Islet of Langerhans (tissue), 1 donor: ENCODE results near the gene HOXA11.

Experiments used
- FAIRE-seq: peaks from one replicate; lab custom pipeline; 2011; peaks lifted over from hg19 to GRCh38; lab: Jason Lieb, UNC

HOXA11 gene

GRCh38 chr7:27157702-27158431, 27.2 kb downstream of the HOXA11 start:
- FAIRE-seq = no peak

- no peak for FAIRE-seq
Measured at GRCh38 chr7:27156916-27157701, 27.9 kb downstream of the HOXA11 start.

- FAIRE-seq = no peak
Measured at GRCh38 chr7:27156508-27156898, 28.5 kb downstream of the HOXA11 start, which contains the start of gene HOXA7. Gene HOXA7 (minus strand): TSS chr7:27156675. CDS start chr7:27156545, 130 bp downstream.

- no peak for FAIRE-seq
Measured at GRCh38 chr7:27155816-27156507, 29.1 kb downstream of the HOXA11 start.

GRCh38 chr7:27154901-27155815, 29.9 kb downstream of the HOXA11 start:
- no peak for FAIRE-seq

- no peak for FAIRE-seq
Measured at GRCh38 chr7:27154369-27154768, 30.7 kb downstream of the HOXA11 start.

GRCh38 chr7:27153526-27153925, 31.5 kb downstream of the HOXA11 start:
- FAIRE-seq = no peak

- FAIRE-seq = no peak
Measured at GRCh38 chr7:27152816-27153442, 32.1 kb downstream of the HOXA11 start.

- FAIRE-seq = no peak
Measured at GRCh38 chr7:27151931-27152815, 32.9 kb downstream of the HOXA11 start, which contains the start of gene HOXA3. Gene HOXA3 (minus strand): TSS chr7:27152583. CDS start chr7:27110640, 41,943 bp downstream.

- FAIRE-seq = no peak
Measured at GRCh38 chr7:27151341-27151930, 33.6 kb downstream of the HOXA11 start.

GRCh38 chr7:27150568-27151340, 34.3 kb downstream of the HOXA11 start:
- no peak for FAIRE-seq

- no peak for FAIRE-seq
Measured at GRCh38 chr7:27149842-27150567, 35.0 kb downstream of the HOXA11 start.

- FAIRE-seq = no peak
Measured at GRCh38 chr7:27148756-27149641, 36.0 kb downstream of the HOXA11 start.

GRCh38 chr7:27148031-27148755, 36.8 kb downstream of the HOXA11 start:
- FAIRE-seq = no peak

- no peak for FAIRE-seq
Measured at GRCh38 chr7:27147199-27148030, 37.6 kb downstream of the HOXA11 start, which contains the start of gene HOXA6. Gene HOXA6 (minus strand): TSS chr7:27147774. CDS start chr7:27147749, 25 bp downstream.
